ENCODE results near the gene CDK3. TPM values are rescaled to one million over a fixed set of nuclear protein-coding genes. Genes with fewer than 3 reads are reported as not detected.

Gene CDK3
- total RNA-seq, 1 experiment from 2014 or later = 11.7 TPM

DNA sequence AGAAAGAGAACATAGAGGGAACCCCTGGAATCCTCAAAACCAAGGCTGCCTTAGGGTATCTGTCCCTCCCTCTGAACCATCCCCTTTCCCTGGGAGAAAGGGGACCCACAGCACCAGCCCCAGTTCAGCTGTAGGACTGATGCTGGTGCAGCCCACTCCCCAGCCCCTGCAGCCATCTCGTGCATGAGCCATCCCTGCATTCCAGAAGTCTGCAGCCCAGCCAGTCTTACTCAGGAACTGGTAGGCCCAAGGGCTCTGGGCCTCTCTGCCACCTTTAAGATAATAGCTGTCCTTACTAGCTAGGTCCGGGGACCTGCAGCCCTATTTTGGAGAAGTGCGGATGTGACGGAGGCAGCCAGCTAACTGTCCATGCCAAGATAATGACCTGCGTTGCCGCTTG is 32.5 kb downstream of the CDK3 start:
- Histone ChIP-seq H3K9me3 (ENCODE audit: control insufficient read depth, low read depth, low read length) (no peaks in the 10 kb centered on the region), H3K79me2 (ENCODE audit: insufficient read depth, low read length) (no peaks in the 10 kb centered on the region), H3K14ac (ENCODE audit: insufficient read depth, low read length) (no peak overlapping the region), H3K27me3 (ENCODE audit: insufficient read depth, low read length) (no peaks in the 10 kb centered on the region), H3K4me2 (ENCODE audit: insufficient read depth, insufficient read length, low read length) (no peak overlapping the region), H3K27ac (ENCODE audit: insufficient read length, low read depth, low read length) (no peak overlapping the region), H3K4me1 (ENCODE audit: insufficient read depth, low read length) (peaks cover 2% of the 10 kb centered on the region; the same call in 1 of the 2 replicates), H4K20me1 (ENCODE audit: control insufficient read depth, insufficient read depth, insufficient read length) (no peaks in the 10 kb centered on the region), H2BK15ac (ENCODE audit: low read depth, low read length) (no peak overlapping the region), H4K91ac (ENCODE audit: insufficient read length, low read depth, low read length) (no peak overlapping the region), H3K23ac (ENCODE audit: insufficient read length, low read depth, low read length) (no peak overlapping the region), H2BK120ac (ENCODE audit: low read depth, low read length, poor library complexity, severe bottlenecking) (no peak overlapping the region), H3K18ac (ENCODE audit: insufficient read length, low read depth, low read length) (no peak overlapping the region), H2BK12ac (ENCODE audit: insufficient read length, low read depth, low read length) (no peak overlapping the region), H3K4ac (ENCODE audit: low read depth, low read length) (no peak overlapping the region), H4K8ac (replicated peaks; ENCODE audit: insufficient read length, low read depth, low read length) (no peak overlapping the region), H3K23me2 (ENCODE audit: insufficient read length, low read depth, low read length, poor library complexity, severe bottlenecking) (no peaks in the 10 kb centered on the region), H2BK5ac (ENCODE audit: insufficient read length, low read length) (no peak overlapping the region), H3T11ph (ENCODE audit: low read length) (no peak overlapping the region), H2BK20ac (ENCODE audit: low read depth, low read length, poor library complexity, severe bottlenecking) (no peak overlapping the region), H3K56ac (ENCODE audit: insufficient read length, low read depth, low read length) (no peak overlapping the region), H2AFZ (ENCODE audit: low read length) (no peak overlapping the region), H3K79me1 (ENCODE audit: insufficient read depth, low read depth, low read length, poor library complexity, severe bottlenecking) (no peaks in the 10 kb centered on the region), H4K5ac (ENCODE audit: insufficient read length, low read depth, low read length) (no peak overlapping the region), H2AK5ac (ENCODE audit: insufficient read length, low read length) (no peak overlapping the region), H3K9ac (ENCODE audit: extremely low read depth, insufficient read length, low read length) (no peak overlapping the region)
- Mint-ChIP-seq H3K9me3 (no peaks in the 10 kb centered on the region; a peak in 1 of 5 replicates), H3K4me3 (no peak overlapping the region; a peak in 1 of 5 replicates), H3K36me3 (ENCODE audit: insufficient read depth in 1 of 3, low read depth in 3 of 3) (peaks cover 0 to 4% (median 2%) of the 10 kb centered on the region in 3 experiments; a peak in 6 of 7 replicates), H3K27ac (no peak overlapping the region; a peak in 1 of 7 replicates), H3K27me3 (ENCODE audit: low read depth) (no peaks in the 10 kb centered on the region), H3K4me1 (peaks cover 29 to 32% of the 10 kb centered on the region in 2 experiments)
- no CpG with 5 or more reads among the region's 6 CpGs for WGBS (ENCODE audit: extremely low coverage, insufficient read length, low lambda C conversion rate)
- TF ChIP-seq, protein P1, sequence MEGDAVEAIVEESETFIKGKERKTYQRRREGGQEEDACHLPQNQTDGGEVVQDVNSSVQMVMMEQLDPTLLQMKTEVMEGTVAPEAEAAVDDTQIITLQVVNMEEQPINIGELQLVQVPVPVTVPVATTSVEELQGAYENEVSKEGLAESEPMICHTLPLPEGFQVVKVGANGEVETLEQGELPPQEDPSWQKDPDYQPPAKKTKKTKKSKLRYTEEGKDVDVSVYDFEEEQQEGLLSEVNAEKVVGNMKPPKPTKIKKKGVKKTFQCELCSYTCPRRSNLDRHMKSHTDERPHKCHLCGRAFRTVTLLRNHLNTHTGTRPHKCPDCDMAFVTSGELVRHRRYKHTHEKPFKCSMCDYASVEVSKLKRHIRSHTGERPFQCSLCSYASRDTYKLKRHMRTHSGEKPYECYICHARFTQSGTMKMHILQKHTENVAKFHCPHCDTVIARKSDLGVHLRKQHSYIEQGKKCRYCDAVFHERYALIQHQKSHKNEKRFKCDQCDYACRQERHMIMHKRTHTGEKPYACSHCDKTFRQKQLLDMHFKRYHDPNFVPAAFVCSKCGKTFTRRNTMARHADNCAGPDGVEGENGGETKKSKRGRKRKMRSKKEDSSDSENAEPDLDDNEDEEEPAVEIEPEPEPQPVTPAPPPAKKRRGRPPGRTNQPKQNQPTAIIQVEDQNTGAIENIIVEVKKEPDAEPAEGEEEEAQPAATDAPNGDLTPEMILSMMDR (conservative IDR thresholded peaks at IDR 0.05) = no peak
- no peak for DNase-seq

Measured in H9 (cell line).